ENCODE data around the gene CCNO.

DNA sequence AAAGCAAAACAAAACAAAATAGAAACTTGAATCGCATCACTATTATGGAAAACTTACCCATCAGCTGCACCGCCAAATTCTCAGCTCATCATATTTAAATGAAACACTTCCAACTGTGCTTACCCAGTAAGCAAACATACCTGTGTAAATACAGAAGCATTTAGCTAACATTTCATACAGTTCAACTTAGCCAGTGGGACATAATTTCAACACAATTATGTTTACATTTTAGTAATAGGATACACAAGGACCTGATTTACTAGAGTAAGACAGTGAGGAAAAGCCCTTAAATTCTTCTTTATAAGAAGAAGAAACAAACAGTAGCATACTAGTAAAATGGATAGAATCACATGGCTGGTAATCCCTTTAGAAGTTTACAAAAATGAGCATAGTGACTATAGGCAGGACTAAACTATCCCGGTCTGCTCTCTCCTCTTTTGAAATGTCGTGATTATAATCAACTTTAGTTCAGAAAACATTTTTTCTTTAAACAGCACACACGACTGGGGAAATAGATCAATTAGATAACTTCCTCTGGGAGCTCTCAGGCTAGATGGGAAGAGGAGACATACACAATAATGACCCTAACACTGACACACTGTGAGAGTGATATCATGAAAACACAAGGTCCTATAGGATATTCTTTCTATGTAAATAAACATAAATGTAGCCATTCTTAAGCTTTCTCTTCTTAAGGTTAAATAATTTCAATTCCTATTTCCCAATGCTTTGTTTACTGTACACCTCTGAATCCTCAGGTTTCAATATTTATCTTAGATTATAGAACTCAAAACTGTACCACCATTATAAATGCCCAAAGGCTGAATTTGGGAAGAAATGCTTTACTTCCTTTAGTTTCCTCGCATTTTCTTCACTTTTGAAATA lies 44.5 kb downstream of the CCNO start:
- TF ChIP-seq CTCF (conservative IDR thresholded peaks at IDR 0.05; ENCODE audit: low read depth in 2 of 2) (no peak), EZH2phosphoT487 (IDR thresholded peaks at IDR 0.05; ENCODE audit: unreplicated experiment) (no peak), EZH2 (IDR thresholded peaks at IDR 0.05; ENCODE audit: low read depth, unreplicated experiment) (no peak), ZNF114 (CRISPR knock-in tag; IDR thresholded peaks at IDR 0.05) (no peak), POLR2AphosphoS5 (IDR thresholded peaks at IDR 0.05; ENCODE audit: low read depth) (no peak), REST (IDR thresholded peaks at IDR 0.05; ENCODE audit: unreplicated experiment) (no peak), CREB1 (CRISPR knock-in tag; IDR thresholded peaks at IDR 0.05; ENCODE audit: low read depth) (no peak), JUNB (IDR thresholded peaks at IDR 0.05; ENCODE audit: unreplicated experiment) (no peak)
